Body of pancreas (tissue), 4 donors: ENCODE measurements around the gene ZNF329.

Source experiments
- POLR2A ChIP-seq, 3 donors: fragments of 450-650 bp; IDR thresholded peaks; one replicate each; pipeline ENCODE4 v1.6.1; 2016; ENCODE audit warnings: antibody characterized with exemption in 3 of 3, mild to moderate bottlenecking in 2 of 3
- TF ChIP-seq, protein P1 (sequence below), 7 experiments: fragments of 450-650 bp in 4 of 7; fragments of 200-600 bp in 3 of 7; sonication (generic) in 3 of 7; IDR thresholded peaks; one replicate each; pipeline ENCODE4 v1.5.1; 2016 to 2019; ENCODE audit warnings: antibody characterized with exemption in 7 of 7

GRCh38 chr19:58128041-58128685 lies 22.4 kb downstream of the ZNF329 start:
- TF ChIP-seq, protein P1, sequence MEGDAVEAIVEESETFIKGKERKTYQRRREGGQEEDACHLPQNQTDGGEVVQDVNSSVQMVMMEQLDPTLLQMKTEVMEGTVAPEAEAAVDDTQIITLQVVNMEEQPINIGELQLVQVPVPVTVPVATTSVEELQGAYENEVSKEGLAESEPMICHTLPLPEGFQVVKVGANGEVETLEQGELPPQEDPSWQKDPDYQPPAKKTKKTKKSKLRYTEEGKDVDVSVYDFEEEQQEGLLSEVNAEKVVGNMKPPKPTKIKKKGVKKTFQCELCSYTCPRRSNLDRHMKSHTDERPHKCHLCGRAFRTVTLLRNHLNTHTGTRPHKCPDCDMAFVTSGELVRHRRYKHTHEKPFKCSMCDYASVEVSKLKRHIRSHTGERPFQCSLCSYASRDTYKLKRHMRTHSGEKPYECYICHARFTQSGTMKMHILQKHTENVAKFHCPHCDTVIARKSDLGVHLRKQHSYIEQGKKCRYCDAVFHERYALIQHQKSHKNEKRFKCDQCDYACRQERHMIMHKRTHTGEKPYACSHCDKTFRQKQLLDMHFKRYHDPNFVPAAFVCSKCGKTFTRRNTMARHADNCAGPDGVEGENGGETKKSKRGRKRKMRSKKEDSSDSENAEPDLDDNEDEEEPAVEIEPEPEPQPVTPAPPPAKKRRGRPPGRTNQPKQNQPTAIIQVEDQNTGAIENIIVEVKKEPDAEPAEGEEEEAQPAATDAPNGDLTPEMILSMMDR (IDR thresholded peaks at IDR 0.05) = no peak
- TF ChIP-seq POLR2A (IDR thresholded peaks at IDR 0.05) = no peak
